Liver (tissue), 3 donors: ENCODE measurements around the gene JMJD1C.

Source experiments
- SP1 ChIP-seq: IDR thresholded peaks from 2 replicates; pipeline ENCODE4 v1.6.1; 2018; ENCODE audit warnings: antibody characterized with exemption, mild to moderate bottlenecking
- TF ChIP-seq, protein P1 (sequence below): fragments of 150-350 bp; IDR thresholded peaks from 2 replicates; pipeline ENCODE4 v1.5.1; 2017; ENCODE audit warnings: improper control_type of control experiment, low read depth, low read length; ENCODE audit not compliant: missing input control
- donor health status: healthy.
- donor health status: healthy.

DNA sequence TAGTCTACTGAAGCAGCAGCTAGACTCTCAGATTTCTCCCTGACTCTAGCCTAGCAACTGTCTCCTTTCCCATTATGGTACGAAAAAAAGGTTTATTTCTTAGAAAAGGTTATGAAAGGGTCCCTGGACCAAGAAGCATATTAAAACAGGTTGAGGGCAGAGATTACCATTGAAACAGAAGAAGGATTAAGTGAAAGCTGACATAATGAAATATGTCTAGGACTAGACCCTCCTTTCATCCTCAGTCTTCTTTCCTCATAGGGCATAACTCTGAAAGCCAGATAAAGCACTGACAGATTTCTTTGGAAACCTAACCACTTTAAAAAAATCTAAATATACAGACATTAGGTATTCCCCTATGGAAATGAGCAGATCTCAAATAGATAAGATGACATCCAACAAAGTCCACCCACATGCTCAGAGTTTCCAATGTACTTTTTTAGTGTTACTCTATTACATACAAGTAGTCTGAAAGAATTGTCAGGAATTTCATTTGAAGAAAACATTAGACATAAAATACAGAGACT is 58.6 kb downstream of the JMJD1C start:
- no peak for TF ChIP-seq SP1
- TF ChIP-seq, protein P1, sequence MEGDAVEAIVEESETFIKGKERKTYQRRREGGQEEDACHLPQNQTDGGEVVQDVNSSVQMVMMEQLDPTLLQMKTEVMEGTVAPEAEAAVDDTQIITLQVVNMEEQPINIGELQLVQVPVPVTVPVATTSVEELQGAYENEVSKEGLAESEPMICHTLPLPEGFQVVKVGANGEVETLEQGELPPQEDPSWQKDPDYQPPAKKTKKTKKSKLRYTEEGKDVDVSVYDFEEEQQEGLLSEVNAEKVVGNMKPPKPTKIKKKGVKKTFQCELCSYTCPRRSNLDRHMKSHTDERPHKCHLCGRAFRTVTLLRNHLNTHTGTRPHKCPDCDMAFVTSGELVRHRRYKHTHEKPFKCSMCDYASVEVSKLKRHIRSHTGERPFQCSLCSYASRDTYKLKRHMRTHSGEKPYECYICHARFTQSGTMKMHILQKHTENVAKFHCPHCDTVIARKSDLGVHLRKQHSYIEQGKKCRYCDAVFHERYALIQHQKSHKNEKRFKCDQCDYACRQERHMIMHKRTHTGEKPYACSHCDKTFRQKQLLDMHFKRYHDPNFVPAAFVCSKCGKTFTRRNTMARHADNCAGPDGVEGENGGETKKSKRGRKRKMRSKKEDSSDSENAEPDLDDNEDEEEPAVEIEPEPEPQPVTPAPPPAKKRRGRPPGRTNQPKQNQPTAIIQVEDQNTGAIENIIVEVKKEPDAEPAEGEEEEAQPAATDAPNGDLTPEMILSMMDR: no peak
